GM18505 (cell line): ENCODE measurements around the gene S100PBP.
"Not testable (repeated sequence)": the region's sequence is repeated elsewhere in the genome, so short reads cannot be mapped to it uniquely, and the experiment has no call there.

Experiments
- ATAC-seq: cut with Tn5 transposase; IDR thresholded peaks from one replicate; pipeline ENCODE4 v1.9.1; 2021; ENCODE audit not compliant: unreplicated experiment
- POLR2A ChIP-seq: IDR thresholded peaks from 4 replicates; pipeline ENCODE4 v1.6.1; 2011; ENCODE audit warnings: borderline replicate concordance; ENCODE audit not compliant: insufficient read depth, insufficient read length; ENCODE audit errors: extremely low read depth

Gene S100PBP

GRCh38 chr1:32895325-32896215, 78.1 kb downstream of the S100PBP start:
- no peak for TF ChIP-seq POLR2A
- no peak for ATAC-seq

DNA sequence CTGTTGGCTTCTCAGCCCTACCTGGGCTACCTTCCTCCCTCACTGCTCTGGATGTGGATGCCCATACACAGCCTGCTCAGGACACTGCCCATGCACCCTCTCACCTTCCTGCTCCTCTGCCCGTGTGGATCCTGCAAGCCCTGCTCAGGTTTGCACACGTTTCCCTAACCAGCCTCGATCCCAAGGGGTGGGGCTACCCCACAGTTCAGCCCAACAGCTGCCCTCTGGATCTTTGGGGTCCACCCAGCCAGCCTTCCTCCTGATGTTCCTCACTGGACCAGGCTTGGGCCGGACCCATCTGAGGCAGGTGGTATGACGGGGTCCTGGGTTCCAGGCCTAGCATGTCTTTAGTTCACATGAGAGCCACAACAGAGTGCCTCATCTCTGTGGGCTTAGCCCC, 79.0 kb downstream of the S100PBP start:
- ATAC-seq: no peak
- no peak for TF ChIP-seq POLR2A

DNA sequence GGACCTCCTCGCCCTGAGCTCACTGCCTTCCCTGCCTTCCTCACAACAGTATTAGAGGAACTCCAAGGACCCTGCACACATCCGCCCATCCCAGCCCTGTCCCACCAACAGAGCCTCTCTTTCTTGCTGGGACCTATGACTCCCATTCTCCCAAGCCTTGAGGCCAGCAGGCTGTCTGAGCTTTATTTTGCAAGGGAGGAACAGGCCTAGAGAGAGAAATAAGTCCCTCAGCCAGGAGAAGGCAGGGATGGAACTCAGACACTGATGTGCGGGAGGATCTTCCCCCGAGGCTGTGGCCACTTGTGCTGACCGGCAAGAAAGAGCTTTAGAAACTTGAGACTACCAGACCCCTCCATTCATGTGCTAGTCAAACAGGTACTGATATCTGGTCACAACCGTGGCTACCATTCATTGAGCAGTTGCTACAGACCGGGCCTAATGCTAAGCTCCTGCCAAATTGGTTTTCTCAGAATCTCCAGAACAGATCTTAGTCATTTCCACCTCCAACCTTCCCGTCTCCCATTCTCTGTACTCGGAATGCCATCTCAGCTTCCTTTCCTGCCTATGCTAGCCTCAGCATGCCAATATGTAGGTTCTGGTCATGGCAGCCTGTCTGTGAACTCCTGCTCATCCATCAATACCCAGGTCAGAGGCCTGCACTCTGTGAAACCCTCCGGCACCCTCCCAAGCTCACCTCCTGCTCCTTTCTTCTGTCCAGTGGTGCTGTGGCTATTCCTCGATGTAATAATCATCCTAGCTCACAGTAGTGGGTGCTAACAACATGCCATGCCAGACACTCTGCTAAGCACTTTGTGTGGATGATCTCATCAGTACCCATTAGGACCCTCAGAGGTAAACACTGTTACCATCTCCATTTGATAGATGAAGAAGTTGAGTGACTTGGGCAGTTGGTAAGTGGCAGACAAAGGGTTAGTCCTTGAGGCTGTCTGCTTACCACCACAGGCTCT, 79.9 kb downstream of the S100PBP start:
- no peak for ATAC-seq
- no peak for TF ChIP-seq POLR2A

- TF ChIP-seq POLR2A: no peak
- no peak for ATAC-seq
Measured at GRCh38 chr1:32898056-32898455, 80.6 kb downstream of the S100PBP start.

DNA sequence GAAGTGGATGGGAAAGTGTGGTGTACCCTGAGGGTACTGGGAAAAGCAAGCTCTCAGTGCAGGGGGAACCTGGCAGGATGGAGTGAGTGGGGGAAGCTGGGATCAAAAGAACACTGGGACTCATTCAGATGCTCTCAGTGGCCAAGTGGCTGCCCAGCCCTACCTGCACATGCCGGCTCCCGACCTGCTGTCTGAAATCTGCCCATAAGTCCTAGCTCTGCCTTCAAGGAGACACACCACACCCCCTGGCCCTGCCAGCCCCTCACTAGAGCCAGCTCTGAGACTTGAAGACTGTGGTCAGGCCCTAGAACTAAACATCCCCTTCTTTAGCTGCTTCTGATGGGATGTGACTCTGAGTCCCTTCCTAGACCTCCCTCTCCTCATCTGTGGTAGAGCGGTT, 81.5 kb downstream of the S100PBP start:
- no peak for TF ChIP-seq POLR2A
- ATAC-seq: no peak

GRCh38 chr1:32899586-32900296, 82.3 kb downstream of the S100PBP start:
- TF ChIP-seq POLR2A: no peak
- ATAC-seq: no peak

- no peak for ATAC-seq
- no peak for TF ChIP-seq POLR2A
Measured at GRCh38 chr1:32900371-32900955, 83.0 kb downstream of the S100PBP start.

DNA sequence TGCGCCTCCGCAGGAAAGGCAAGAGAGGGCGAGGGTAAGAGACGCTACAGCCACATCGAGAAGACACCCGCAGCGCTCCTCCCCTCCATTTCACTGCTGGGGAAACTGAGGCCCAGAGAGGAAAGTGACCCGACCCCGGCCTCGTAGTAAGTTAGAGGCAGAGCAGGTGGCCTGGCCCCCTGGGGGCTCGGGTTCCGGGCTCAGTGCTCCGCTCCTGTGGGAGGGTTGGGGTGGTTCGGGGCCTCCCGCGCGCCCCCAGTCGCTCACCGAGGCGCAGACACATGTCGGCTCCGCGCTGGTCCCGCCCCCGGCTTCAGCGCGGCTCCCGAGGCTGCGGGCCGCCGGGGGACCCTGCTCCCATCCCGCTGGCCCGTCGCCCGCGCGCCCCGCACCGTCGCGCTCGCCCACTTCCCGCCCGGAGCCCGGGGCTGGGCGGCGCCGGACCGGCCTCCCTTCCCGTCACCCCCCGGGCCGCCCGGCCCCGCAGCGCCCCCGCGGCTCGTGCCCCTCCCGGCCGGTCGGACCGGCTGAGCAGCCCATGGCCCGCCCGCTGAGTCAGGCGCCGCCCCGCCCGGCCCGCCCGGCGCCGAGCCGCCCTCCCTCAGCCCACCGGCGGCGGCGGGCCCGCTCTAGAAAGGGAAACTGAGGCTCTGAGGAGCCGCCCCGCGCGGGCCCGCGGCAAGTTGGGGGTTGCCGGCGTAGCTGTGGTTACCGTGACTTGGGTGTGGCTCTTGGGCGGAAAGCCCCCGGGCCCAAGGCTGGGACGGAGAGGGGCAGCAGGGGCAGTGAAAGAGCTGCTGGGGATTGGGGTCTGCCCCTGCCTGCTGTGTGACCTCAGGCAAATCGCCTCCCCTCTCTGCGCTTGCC, 83.7 kb downstream of the S100PBP start, which contains the start of gene TMEM54:
Gene TMEM54, minus strand, starts transcription at position 434 of the 867 bp plus-strand sequence. Its CDS starts 151 bp downstream, at position 283.
- TF ChIP-seq POLR2A: no peak
- ATAC-seq: no peak

DNA sequence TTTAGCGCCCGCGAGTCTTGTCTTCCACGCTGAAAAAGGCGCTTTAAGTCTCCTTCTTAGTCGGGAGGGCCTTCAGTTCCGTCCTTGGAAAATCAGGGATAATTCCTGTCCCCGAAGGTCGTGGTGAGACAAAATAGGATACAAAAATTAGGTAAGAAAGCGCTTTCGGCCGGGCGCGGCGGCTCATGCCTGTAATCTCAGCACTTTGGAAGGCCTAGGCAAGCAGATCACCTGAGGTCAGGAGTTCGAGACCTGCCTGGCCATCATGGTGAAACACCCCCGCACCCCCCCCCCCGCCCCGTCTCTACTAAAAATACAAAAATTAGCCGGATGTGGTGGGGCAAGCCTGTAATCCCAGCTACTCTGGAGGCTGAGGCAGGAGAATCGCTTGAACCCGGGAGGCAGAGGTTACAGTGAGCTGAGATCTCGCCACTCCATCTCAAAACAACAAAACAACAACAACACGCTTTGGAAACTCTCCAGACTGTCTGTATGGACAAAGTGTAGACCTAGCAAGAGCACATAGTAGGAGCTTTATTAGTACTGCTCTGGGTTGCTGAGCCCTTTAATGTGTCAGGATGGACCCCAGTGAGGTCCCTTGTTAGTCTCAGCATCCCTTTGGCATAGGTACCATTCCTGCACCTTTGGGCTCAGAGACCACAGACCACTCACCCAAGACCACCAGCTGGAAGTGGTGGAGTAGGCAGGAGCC, 84.5 kb downstream of the S100PBP start:
- TF ChIP-seq POLR2A: no peak
- no peak for ATAC-seq

DNA sequence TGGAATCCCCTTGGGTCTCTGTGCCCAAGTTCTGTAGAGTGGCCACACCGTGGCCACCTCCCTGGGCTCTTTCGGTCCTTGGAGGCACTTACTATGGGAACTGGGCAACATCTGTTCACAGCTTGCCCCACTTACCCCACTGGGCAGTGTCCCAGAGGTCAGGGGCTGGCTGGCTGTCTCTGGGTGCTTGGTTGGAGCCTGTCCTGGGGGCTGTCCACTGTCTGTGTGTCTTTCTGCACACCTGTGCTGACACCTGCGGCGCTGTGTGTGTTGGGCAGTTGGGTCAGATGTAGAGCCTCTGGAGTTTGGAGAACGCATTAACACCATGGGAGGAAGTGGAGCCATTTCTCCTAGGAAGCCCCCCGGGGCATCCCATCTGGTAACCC, 85.1 kb downstream of the S100PBP start:
- TF ChIP-seq POLR2A: no peak

DNA sequence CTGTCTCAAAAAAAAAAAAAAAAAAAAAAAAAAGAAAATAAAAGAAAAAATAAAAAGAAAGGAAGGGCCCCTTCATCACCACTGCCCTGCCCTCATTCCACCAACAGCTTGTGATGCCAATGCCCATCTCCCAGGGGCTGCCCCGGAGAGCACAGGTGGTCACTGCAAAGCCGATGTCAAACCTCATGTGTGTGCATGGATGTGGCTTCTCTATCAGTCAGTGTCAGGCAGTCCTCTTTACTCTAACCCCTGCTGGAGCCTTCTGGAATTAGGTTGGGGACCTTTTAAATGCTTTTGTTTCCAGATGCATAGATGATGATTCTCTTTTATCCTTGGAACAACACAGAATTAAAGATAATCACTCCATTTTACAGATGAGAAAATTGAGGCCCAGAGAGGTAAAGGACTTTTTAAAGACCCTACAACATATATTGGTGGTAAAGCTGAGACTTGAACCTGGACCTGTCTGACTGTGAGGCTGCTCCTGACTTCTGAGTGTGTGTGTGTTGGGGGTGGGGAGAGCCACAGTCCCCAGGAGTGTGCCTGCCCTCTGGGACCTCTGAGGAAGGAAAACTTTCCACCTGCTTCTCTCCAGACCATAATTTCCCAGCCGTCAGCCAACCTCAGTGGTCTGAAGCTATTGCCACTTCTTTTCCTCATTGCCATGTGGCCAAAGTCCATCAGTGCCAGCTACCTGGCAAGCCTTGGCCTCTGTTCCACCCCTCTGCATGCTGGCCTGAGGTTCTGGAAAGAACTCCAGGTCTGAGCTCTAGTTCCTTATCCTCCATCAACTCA, 86.7 kb downstream of the S100PBP start:
- no peak for ATAC-seq
- TF ChIP-seq POLR2A: no peak

More for the DNA sequence above, 85.1 kb downstream of the S100PBP start:
- no peak for ATAC-seq

GRCh38 chr1:32904797-32905196, 87.3 kb downstream of the S100PBP start:
- no peak for ATAC-seq
- TF ChIP-seq POLR2A: no peak

DNA sequence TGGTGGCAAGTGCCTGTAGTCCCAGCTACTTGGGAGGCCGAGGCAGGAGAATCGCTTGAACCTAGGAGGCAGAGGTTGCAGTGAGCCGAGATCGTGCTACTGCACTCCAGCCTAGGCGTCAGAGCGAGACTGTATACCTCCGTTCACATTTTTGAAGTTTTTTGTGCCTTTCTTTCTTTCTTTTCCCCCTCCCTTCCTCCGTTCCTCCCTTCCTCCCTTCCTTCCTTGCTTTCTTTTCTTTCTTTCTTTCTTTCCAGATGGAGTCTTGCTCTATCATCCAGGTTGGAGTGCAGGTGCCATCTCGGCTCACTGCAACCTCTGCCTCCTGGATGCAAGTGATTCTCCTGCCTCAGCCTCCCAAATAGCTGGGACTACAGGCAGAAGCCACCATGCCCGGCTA, 88.1 kb downstream of the S100PBP start:
- ATAC-seq: not testable (repeated sequence)
